H9 (cell line): ENCODE data around the gene CREB3L2. TPM values are rescaled to one million over a fixed set of nuclear protein-coding genes. Genes with fewer than 3 reads are reported as not detected.

Experiments used
- DNase-seq: peaks from one replicate; pipeline ENCODE4 v3.0.0-alpha.2; 2017
- H2AFZ ChIP-seq: one replicate; pipeline ENCODE4 v1.6.1; 2013; ENCODE audit warnings: mild to moderate bottlenecking, low read length, control low read depth, moderate library complexity
- H2AK5ac ChIP-seq: 2 replicates; pipeline ENCODE4 v1.6.1; 2013; ENCODE audit warnings: low read length, control low read depth, mixed read lengths; ENCODE audit not compliant: insufficient read length
- H2BK120ac ChIP-seq: one replicate; pipeline ENCODE4 v1.6.1; 2013; ENCODE audit warnings: low read depth, mild to moderate bottlenecking, low read length, control low read depth, inconsistent platforms; ENCODE audit not compliant: poor library complexity, severe bottlenecking
- H2BK12ac ChIP-seq: 2 replicates; pipeline ENCODE4 v1.6.1; 2013; ENCODE audit warnings: low read length, control low read depth, mixed read lengths, low read depth; ENCODE audit not compliant: insufficient read length
- H2BK15ac ChIP-seq: 2 replicates; pipeline ENCODE4 v1.6.1; 2013; ENCODE audit warnings: low read depth, low read length, control low read depth
- H2BK20ac ChIP-seq: one replicate; pipeline ENCODE4 v1.6.1; 2013; ENCODE audit warnings: low read depth, mild to moderate bottlenecking, low read length, control low read depth, inconsistent platforms; ENCODE audit not compliant: poor library complexity, severe bottlenecking
- H2BK5ac ChIP-seq: 2 replicates; pipeline ENCODE4 v1.6.1; 2013; ENCODE audit warnings: low read length, control low read depth, mixed read lengths; ENCODE audit not compliant: insufficient read length
- H3K14ac ChIP-seq: 2 replicates; pipeline ENCODE4 v1.6.1; 2013; ENCODE audit warnings: low read length, control low read depth; ENCODE audit not compliant: insufficient read depth
- H3K18ac ChIP-seq: 2 replicates; pipeline ENCODE4 v1.6.1; 2013; ENCODE audit warnings: low read depth, mild to moderate bottlenecking, mixed read lengths, low read length, control low read depth; ENCODE audit not compliant: insufficient read length
- H3K23ac ChIP-seq: 2 replicates; pipeline ENCODE4 v1.6.1; 2013; ENCODE audit warnings: low read length, control low read depth, mixed read lengths, low read depth; ENCODE audit not compliant: insufficient read length
- H3K23me2 ChIP-seq: 2 replicates; pipeline ENCODE4 v1.6.1; 2013; ENCODE audit warnings: low read depth, mild to moderate bottlenecking, mixed read lengths, low read length, control low read depth; ENCODE audit not compliant: insufficient read length, poor library complexity, severe bottlenecking
- H3K27ac ChIP-seq: 2 replicates; pipeline ENCODE4 v1.5.1; 2013; ENCODE audit warnings: low read length, control low read depth, mixed read lengths, low read depth; ENCODE audit not compliant: insufficient read length
- H3K27me3 ChIP-seq: 2 replicates; pipeline ENCODE4 v1.6.1; 2013; ENCODE audit warnings: low read length, control low read depth, inconsistent platforms; ENCODE audit not compliant: insufficient read depth
- H3K4ac ChIP-seq: 2 replicates; pipeline ENCODE4 v1.6.1; 2013; ENCODE audit warnings: low read depth, mild to moderate bottlenecking, control low read depth, inconsistent platforms, low read length, moderate library complexity
- H3K4me1 ChIP-seq: 2 replicates; pipeline ENCODE4 v1.6.1; 2013; ENCODE audit warnings: low read length, control low read depth, inconsistent platforms; ENCODE audit not compliant: insufficient read depth
- H3K4me2 ChIP-seq: 2 replicates; pipeline ENCODE4 v1.6.1; 2013; ENCODE audit warnings: low read length, control low read depth, mixed read lengths; ENCODE audit not compliant: insufficient read length, insufficient read depth
- H3K56ac ChIP-seq: 2 replicates; pipeline ENCODE4 v1.6.1; 2013; ENCODE audit warnings: low read depth, mild to moderate bottlenecking, mixed read lengths, low read length, control low read depth; ENCODE audit not compliant: insufficient read length
- H3K79me1 ChIP-seq: 2 replicates; pipeline ENCODE4 v1.6.1; 2013; ENCODE audit warnings: low read depth, mild to moderate bottlenecking, moderate library complexity, low read length, control low read depth, inconsistent platforms; ENCODE audit not compliant: insufficient read depth, poor library complexity, severe bottlenecking
- H3K79me2 ChIP-seq: 2 replicates; pipeline ENCODE4 v1.6.1; 2013; ENCODE audit warnings: low read length, control low read depth, inconsistent platforms; ENCODE audit not compliant: insufficient read depth
- H3K9ac ChIP-seq: 2 replicates; pipeline ENCODE4 v1.6.1; 2013; ENCODE audit warnings: low read length, control low read depth, mixed read lengths; ENCODE audit not compliant: insufficient read length; ENCODE audit errors: extremely low read depth
- H3K9me3 ChIP-seq: one replicate; pipeline ENCODE4 v1.6.1; 2013; ENCODE audit warnings: low read depth, low read length, inconsistent platforms; ENCODE audit not compliant: control insufficient read depth
- H3T11ph ChIP-seq: one replicate; pipeline ENCODE4 v1.6.1; 2013; ENCODE audit warnings: mild to moderate bottlenecking, low read length, control low read depth, inconsistent platforms
- H4K20me1 ChIP-seq: one replicate; pipeline ENCODE4 v1.6.1; 2013; ENCODE audit not compliant: control insufficient read depth, insufficient read length, insufficient read depth
- H4K5ac ChIP-seq: 2 replicates; pipeline ENCODE4 v1.6.1; 2013; ENCODE audit warnings: low read depth, mild to moderate bottlenecking, mixed read lengths, low read length, control low read depth; ENCODE audit not compliant: insufficient read length
- H4K8ac ChIP-seq: replicated peaks from 2 replicates; pipeline ENCODE4 v1.6.1; 2013; ENCODE audit warnings: low read length, control low read depth, mixed read lengths, low read depth; ENCODE audit not compliant: insufficient read length
- H4K91ac ChIP-seq: 2 replicates; pipeline ENCODE4 v1.6.1; 2013; ENCODE audit warnings: low read depth, mild to moderate bottlenecking, moderate library complexity, mixed read lengths, low read length, control low read depth; ENCODE audit not compliant: insufficient read length
- H3K27ac Mint-ChIP-seq, 3 experiments: 2 replicates in 2 of 3; 3 replicates in 1 of 3; pipeline ENCODE4 v1.8.0; 2020 to 2021; ENCODE audit warnings: mixed read lengths in 3 of 3, mild to moderate bottlenecking in 1 of 3, moderate library complexity in 1 of 3
- H3K27me3 Mint-ChIP-seq: 2 replicates; pipeline ENCODE4 v1.8.0; 2021; ENCODE audit warnings: low read depth, mild to moderate bottlenecking, moderate library complexity, mixed read lengths
- H3K36me3 Mint-ChIP-seq, 3 experiments: 2 replicates in 2 of 3; 3 replicates in 1 of 3; pipeline ENCODE4 v1.8.0; 2020 to 2021; ENCODE audit warnings: low read depth in 3 of 3, mixed read lengths in 3 of 3; ENCODE audit not compliant: insufficient read depth in 1 of 3
- H3K4me1 Mint-ChIP-seq, 2 experiments: 2 replicates each; pipeline ENCODE4 v1.8.0; 2020; ENCODE audit warnings: mixed read lengths in 2 of 2
- H3K4me3 Mint-ChIP-seq, 2 experiments: 2 replicates in 1 of 2; 3 replicates in 1 of 2; pipeline ENCODE4 v1.8.0; 2020 to 2021; ENCODE audit warnings: mild to moderate bottlenecking in 2 of 2, mixed read lengths in 2 of 2, moderate library complexity in 1 of 2
- H3K9me3 Mint-ChIP-seq, 2 experiments: 2 replicates in 1 of 2; 3 replicates in 1 of 2; pipeline ENCODE4 v1.8.0; 2020; ENCODE audit warnings: mild to moderate bottlenecking in 2 of 2, mixed read lengths in 2 of 2, moderate library complexity in 1 of 2
- whole genome bisulfite sequencing: extraction: QIAGEN DNeasy Blood & Tissue Kit; methylation state at CpG from one replicate; pipeline ENCODE4 v1.1.7; 2013; ENCODE audit warnings: missing lambda C conversion rate, low lambda C conversion rate, mixed read lengths; ENCODE audit not compliant: insufficient read length; ENCODE audit errors: extremely low coverage; 5-methylcytosine and 5-hydroxymethylcytosine counted together
- total RNA-seq: library from RNA; stranded (reverse); gene quantifications from 2 replicates; pipeline ENCODE4 v1.2.1, GENCODE V29; 2021
- TF ChIP-seq, protein P1 (sequence below): fragments of 200-600 bp; sonication (generic); conservative IDR thresholded peaks from 3 replicates; pipeline ENCODE4 v1.8.0; 2021; ENCODE audit warnings: antibody characterized with exemption, mild to moderate bottlenecking

Gene CREB3L2
- total RNA-seq, 1 experiment from 2014 or later: 60.7 TPM

DNA sequence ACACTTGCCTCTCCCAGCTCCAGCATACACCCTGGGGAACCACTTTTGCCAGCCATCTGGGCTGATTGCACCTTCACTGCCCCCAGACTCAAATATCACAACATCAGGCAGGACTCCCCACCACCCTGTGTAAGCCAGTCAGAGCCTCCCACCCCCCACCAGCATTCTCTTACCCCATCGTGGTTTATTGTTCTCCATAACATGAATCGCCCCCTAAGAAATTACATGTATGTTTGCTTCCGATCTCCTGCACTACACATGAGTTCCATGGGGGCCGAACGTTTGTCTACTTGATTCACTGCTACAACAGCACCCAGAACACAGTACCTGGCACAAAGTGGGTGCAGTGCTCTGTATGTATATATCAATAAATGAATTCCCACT, 39.4 kb downstream of the CREB3L2 start:
- H2AK5ac ChIP-seq: no peak overlapping the region
- no peak overlapping the region for H2BK15ac ChIP-seq
- H3K9me3 Mint-ChIP-seq: no peaks in the 10 kb centered on the region
- H4K5ac ChIP-seq: no peak overlapping the region
- no peak overlapping the region for H2BK12ac ChIP-seq
- H3K36me3 Mint-ChIP-seq: peaks cover 14 to 30% (median 21%) of the 10 kb centered on the region in 3 experiments
- no peaks in the 10 kb centered on the region for H3K27me3 Mint-ChIP-seq
- H2BK120ac ChIP-seq: no peak overlapping the region
- no peak for DNase-seq
- no peak overlapping the region; the same call in 1 of the 2 replicates for H3K14ac ChIP-seq
- no peaks in the 10 kb centered on the region for H3K27me3 ChIP-seq
- H2BK5ac ChIP-seq: no peak overlapping the region
- H3K27ac Mint-ChIP-seq: peak overlapping the region; percentile 6 to 42 (median 34); a peak in 3 of 7 replicates
- no peak overlapping the region for H2BK20ac ChIP-seq
- no peak overlapping the region for H4K91ac ChIP-seq
- H3K27ac ChIP-seq: no peak overlapping the region
- no peak overlapping the region for H2AFZ ChIP-seq
- no peak overlapping the region for H3K23ac ChIP-seq
- H3K4me1 ChIP-seq: peaks cover 12% of the 10 kb centered on the region; the same call in 1 of the 2 replicates
- no peak overlapping the region for H3K18ac ChIP-seq
- H3K56ac ChIP-seq: no peak overlapping the region
- H3K4me2 ChIP-seq: no peak overlapping the region
- no peaks in the 10 kb centered on the region for H4K20me1 ChIP-seq
- TF ChIP-seq, protein P1, sequence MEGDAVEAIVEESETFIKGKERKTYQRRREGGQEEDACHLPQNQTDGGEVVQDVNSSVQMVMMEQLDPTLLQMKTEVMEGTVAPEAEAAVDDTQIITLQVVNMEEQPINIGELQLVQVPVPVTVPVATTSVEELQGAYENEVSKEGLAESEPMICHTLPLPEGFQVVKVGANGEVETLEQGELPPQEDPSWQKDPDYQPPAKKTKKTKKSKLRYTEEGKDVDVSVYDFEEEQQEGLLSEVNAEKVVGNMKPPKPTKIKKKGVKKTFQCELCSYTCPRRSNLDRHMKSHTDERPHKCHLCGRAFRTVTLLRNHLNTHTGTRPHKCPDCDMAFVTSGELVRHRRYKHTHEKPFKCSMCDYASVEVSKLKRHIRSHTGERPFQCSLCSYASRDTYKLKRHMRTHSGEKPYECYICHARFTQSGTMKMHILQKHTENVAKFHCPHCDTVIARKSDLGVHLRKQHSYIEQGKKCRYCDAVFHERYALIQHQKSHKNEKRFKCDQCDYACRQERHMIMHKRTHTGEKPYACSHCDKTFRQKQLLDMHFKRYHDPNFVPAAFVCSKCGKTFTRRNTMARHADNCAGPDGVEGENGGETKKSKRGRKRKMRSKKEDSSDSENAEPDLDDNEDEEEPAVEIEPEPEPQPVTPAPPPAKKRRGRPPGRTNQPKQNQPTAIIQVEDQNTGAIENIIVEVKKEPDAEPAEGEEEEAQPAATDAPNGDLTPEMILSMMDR: no peak
- no peak overlapping the region for H4K8ac ChIP-seq
- no peaks in the 10 kb centered on the region for H3K9me3 ChIP-seq
- no peaks in the 10 kb centered on the region for H3K79me1 ChIP-seq
- no peak overlapping the region for H3T11ph ChIP-seq
- H3K9ac ChIP-seq: no peak overlapping the region
- H3K4ac ChIP-seq: no peak overlapping the region
- no peak overlapping the region for H3K4me3 Mint-ChIP-seq
- peaks cover 3% of the 10 kb centered on the region; the same call in 1 of the 2 replicates for H3K79me2 ChIP-seq
- WGBS: no CpG with 5 or more reads among the region's 5 CpGs
- H3K23me2 ChIP-seq: no peaks in the 10 kb centered on the region
- peaks cover 24 to 38% of the 10 kb centered on the region in 2 experiments for H3K4me1 Mint-ChIP-seq
